A549 (cell line): ENCODE results near the gene ABHD12.

ENCODE experiments used
- MAX ChIP-seq: IDR thresholded peaks from 2 replicates; pipeline ENCODE4 v1.6.1; 2012
- MAZ ChIP-seq: fragments of 150-350 bp; IDR thresholded peaks from 2 replicates; pipeline ENCODE4 v1.6.1; 2014; ENCODE audit warnings: antibody characterized with exemption, low read depth, low read length, borderline replicate concordance
- PHF8 ChIP-seq: fragments of 200-600 bp; sonication (generic); IDR thresholded peaks from 2 replicates; pipeline ENCODE4 v1.6.1; 2016; ENCODE audit warnings: low read depth, mild to moderate bottlenecking, antibody characterized with exemption, moderate library complexity, borderline replicate concordance
- REST ChIP-seq: fragments of 200-600 bp; sonication (generic); IDR thresholded peaks from 2 replicates; pipeline ENCODE4 v1.6.1; 2016; ENCODE audit warnings: antibody characterized with exemption, mild to moderate bottlenecking, moderate library complexity
- TF ChIP-seq, protein P1 (sequence below): fragments of >200 bp; sonication (Bioruptor Twin); formaldehyde crosslinking; IDR thresholded peaks from 3 replicates; pipeline ENCODE4 v1.5.1; 2016

DNA sequence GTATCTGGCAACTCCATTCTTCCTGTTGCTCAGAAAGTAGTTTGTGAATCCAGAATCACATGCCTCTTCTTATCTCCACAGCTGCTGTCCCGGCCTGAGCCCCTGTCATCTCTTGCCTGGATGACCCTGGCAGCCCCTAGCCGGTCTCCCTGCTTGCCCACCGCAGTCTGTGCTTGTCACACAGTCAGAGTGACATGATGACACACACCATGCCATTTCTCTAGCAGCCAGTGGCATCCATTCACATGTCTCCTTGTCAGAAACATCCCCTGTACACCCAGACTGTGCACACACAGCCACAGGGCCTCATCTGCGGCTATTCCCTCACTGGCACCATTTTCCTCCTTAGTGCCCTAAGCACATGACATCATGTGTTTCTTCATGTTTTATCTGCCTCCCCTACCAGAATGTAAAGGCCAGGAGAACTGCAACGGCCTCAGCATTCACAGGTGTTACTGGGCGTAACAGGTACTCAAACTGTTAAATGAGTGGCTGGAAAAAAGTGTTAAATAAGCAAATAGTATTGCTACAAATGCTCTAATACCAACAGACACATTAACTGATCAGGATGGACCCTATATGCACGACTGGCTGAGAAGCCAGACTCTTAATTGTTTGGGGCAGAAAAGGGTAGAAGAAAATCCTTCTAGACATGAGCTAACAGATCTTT, 9.6 kb downstream of the ABHD12 start:
- TF ChIP-seq, protein P1, sequence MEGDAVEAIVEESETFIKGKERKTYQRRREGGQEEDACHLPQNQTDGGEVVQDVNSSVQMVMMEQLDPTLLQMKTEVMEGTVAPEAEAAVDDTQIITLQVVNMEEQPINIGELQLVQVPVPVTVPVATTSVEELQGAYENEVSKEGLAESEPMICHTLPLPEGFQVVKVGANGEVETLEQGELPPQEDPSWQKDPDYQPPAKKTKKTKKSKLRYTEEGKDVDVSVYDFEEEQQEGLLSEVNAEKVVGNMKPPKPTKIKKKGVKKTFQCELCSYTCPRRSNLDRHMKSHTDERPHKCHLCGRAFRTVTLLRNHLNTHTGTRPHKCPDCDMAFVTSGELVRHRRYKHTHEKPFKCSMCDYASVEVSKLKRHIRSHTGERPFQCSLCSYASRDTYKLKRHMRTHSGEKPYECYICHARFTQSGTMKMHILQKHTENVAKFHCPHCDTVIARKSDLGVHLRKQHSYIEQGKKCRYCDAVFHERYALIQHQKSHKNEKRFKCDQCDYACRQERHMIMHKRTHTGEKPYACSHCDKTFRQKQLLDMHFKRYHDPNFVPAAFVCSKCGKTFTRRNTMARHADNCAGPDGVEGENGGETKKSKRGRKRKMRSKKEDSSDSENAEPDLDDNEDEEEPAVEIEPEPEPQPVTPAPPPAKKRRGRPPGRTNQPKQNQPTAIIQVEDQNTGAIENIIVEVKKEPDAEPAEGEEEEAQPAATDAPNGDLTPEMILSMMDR: no peak
- no peak for TF ChIP-seq REST
- no peak for TF ChIP-seq MAZ
- no peak for TF ChIP-seq MAX
- no peak for TF ChIP-seq PHF8
